ENCODE results near the gene FKBP1C. TPM values are rescaled to one million over a fixed set of nuclear protein-coding genes. Genes with fewer than 3 reads are reported as not detected.
"Not testable (repeated sequence)": the region's sequence is repeated elsewhere in the genome, so short reads cannot be mapped to it uniquely, and the experiment has no call there.

The FKBP1C gene
- total RNA-seq = under 1 TPM in 1 of 2 donors, not detected in 1; 0.24 TPM
- long read RNA-seq, donor 1 = 0 reads
- long read RNA-seq, donor 2 = 0 reads

DNA sequence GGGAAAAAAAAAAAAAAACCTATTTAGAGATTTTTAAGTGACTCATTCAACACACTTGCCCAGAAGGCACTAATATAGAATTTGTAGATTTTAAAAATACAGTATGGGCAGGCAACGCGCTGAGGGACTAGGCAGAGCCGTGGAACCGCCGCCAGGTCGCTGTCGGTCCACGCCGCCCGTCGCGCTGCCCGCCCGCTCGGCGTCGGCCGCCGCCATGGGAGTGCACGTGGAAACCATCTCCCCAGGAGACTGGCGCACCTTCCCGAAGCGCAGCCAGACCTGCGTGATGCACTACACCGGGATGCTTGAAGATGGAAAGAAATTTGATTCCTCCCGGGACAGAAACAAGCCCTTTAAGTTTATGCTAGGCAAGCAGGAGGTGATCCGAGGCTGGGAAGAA, at the start of gene FKBP1C:
TSS of gene FKBP1C (plus strand) at position 127 of the 400 bp plus-strand sequence.
- DNase-seq (ENCODE audit: low spot score); intact Hi-C loops (cut with DNase I): not testable (repeated sequence)

DNA sequence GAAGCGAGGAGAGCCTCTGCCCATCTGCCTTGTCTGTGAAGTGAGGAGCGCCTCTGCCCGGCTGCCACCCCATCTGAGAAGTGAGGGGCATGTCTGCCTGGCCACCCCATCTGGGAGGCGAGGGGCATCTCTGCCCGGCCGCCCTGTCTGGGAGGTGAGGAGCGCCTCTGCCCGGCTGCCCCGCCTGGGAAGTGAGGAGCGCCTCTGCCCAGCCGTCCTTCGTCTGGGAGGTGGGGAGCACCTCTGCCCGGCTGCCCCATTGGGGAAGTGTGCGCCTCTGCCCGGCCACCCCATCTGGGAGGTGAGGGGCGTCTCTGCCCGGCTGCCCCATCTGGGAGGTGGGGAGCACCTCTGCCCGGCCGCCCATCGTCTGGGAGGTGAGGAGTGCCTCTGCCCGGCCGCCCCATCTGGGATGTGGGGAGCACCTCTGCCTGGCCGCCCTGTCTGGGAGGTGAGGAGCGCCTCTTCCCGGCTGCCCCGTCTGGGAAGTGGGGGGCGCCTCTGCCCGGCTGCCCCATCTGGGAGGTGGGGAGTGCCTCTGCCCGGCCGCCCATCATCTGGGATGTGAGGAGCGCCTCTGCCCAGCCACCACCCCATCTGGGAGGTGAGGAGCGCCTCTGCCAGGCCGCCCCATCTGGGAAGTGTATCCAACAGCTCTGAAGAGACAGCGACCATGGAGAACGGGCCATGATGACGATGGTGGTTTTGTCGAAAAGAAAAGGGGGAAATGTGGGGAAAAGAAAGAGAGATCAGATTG, 47.0 kb upstream of the FKBP1C start:
- DNase-seq (ENCODE audit: low spot score); intact Hi-C loops (cut with DNase I): not testable (repeated sequence)

DNA sequence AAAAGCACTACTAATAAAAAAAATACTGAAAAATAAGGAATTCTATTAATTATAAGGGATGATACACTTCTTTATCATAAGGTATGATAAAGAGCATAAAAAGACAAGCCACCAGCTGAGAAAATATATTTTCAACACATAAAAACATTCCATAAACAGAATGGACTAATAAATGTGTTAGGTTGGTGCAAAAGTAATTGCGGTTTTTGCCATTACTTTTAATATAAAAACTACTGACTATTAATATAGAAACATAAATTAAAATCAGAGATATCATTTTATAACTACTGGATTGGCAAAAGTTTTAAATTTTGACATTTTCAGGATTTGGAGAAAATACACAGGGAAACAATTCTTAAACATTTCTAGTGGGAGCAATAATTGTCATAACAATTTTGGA, 37.1 kb upstream of the FKBP1C start:
- intact Hi-C loops (cut with DNase I) = no loop called here
- no peak for DNase-seq (ENCODE audit: low spot score)

DNA sequence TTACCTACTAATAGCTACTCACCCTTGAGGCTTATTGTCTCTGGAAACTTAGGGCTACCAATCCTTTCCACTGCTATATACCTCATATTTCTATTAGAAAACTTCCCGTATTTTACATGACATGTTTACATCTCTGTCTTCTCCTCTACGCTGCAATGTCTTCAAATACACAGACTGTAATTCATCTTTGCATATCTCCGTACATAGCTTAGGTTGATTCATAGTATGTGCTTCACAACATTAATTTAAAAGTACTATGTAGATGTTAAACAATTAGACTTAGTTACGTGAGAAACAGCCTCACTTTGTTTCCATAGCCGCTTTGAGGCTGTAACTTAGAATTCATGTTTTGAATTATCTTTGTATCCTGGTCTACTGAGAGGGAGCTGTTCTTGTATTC, 35.1 kb upstream of the FKBP1C start:
- no peak for DNase-seq (ENCODE audit: low spot score)
- intact Hi-C loops (cut with DNase I) = no loop called here

DNA sequence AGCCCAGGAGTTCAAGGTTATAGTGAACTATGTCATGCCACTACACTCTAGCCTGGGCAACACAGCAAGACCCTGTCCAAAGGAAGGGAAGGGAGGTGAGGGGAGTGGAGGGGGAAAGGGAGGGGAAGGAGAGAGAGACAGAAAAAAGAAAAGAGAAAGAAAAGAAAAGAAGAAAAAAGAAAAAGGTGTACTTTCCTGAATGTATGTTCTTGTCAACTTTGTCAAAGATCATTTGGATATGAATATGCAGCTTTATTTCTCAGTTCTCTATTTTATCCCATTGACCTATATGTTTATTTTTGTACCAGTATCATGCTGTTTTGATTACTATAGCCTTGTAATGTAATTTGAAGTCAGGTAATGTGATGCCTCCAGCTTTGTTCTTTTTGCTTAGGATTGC, 30.9 kb upstream of the FKBP1C start:
- intact Hi-C loops (cut with DNase I) = no loop called here
- DNase-seq (ENCODE audit: low spot score) = no peak

DNA sequence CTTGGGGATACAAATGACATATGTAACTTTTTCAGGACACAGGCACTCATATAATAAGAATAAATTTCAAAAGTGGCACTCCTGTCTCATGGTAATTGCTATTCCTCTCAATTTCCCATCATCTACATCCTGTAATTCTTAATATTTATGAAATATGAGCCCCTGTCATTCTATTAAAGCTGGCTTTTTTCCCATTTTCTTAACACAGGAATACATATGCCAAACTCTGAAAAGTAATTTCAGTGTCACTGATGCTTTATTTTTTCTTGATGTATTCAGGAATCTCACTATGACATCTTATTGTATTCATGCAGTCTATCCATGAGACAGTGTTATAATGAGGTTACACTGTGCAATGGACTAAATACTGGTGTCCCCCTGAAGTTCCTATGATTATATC, 24.3 kb upstream of the FKBP1C start:
- intact Hi-C loops (cut with DNase I) = no loop called here

DNA sequence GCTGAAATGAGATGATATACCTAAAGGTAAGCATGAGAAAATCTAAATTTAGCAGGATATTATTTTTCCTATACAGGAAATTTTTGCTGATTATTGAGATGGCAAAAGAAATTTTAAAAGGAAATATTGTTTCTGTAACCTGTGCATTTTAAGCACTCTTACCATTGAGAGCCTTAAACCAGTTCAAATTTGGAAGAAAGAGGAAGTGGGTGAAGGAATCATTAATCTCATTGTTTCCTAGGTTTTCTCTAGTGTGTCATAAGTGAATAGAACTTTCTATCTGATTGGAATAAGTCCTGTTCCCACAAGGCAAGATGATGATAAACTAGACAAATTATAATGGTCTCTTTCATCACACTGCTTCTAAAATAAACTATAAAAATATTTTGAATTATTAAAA, 22.4 kb upstream of the FKBP1C start:
- intact Hi-C loops (cut with DNase I) = no loop called here

More for the DNA sequence above, 24.3 kb upstream of the FKBP1C start:
- DNase-seq (ENCODE audit: low spot score) = no peak

DNA sequence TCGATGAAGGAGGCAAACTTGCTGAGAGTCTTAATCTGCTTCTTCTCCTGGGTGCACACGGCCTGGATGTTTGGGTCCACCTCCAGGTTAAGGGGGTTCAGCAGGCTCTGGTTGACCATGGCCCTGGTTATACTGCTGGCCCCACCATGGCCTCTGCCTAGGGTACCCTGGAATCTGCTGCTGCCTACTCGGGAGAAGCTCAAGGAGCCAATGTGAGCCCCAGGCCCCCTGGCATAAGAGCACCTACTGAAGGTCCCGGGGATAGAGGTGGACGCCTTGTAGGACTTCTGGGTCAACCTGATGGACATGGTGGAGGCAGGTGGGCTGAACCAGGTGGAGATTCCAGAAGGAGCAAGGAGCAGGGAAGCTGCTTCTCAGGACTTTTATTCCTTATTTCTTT, 17.9 kb upstream of the FKBP1C start:
- DNase-seq (ENCODE audit: low spot score) = peak; percentile 58
- intact Hi-C loops (cut with DNase I) = no loop called here

More for the DNA sequence above, 22.4 kb upstream of the FKBP1C start:
- no peak for DNase-seq (ENCODE audit: low spot score)

DNA sequence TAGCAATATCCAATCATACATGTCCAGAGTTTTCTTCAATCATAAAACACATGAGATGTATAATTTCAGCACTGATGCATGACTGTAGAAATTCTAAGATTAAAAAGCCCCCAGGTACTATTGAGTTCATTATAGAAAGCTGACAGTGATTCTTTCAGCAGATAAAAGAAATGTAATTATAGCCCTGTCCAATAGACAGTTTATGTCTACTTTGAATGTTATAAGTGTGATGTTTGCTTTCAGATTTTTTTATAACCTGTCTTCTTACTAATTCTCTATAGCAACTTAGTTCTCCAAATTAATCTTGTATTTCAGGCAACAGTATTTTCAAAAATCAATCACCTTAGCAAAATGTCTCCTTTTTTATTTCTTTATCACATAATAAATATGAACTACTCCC, 13.5 kb upstream of the FKBP1C start:
- intact Hi-C loops (cut with DNase I) = no loop called here
- DNase-seq (ENCODE audit: low spot score) = no peak

DNA sequence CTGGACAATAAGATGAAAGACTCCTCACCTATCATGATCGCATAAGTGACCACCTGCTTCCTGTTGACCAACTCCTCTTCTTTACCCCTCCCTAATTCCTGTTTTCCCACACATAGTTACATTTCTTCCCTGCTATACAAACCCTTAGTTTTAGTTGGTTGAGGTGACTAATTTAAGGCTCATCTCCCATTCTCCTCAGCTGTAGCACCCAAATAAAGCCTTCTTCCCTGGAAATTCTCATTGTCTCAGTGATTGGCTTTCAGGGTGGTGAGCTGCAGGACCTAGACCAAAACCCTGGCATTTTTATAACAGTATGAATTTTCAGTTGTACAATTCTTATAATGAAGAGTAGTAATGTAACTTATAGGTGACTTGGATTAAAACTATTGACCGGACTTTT, 2.1 kb downstream of the FKBP1C start:
- intact Hi-C loops (cut with DNase I) = no loop called here
- DNase-seq (ENCODE audit: low spot score) = no peak

DNA sequence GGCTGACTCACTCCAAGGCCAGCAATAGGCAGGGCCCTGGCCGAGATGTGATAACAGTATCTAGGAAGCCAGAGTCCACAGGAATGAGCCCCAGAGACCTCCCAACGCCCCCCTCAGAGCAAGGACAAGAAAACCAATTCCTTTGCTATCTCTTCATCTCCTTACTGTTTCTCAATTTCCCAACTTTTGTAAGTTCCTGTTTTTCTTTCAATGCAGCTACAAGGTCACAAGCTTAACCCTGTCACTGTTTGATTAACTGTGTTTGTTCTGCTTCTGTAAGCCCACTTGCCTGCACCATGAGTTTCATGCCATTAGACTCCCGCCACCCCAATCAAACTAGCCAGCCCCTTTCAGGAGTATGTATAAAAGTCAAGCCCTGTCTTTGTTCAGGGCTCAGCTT, 3.5 kb downstream of the FKBP1C start:
- intact Hi-C loops (cut with DNase I) = no loop called here
- no peak for DNase-seq (ENCODE audit: low spot score)

DNA sequence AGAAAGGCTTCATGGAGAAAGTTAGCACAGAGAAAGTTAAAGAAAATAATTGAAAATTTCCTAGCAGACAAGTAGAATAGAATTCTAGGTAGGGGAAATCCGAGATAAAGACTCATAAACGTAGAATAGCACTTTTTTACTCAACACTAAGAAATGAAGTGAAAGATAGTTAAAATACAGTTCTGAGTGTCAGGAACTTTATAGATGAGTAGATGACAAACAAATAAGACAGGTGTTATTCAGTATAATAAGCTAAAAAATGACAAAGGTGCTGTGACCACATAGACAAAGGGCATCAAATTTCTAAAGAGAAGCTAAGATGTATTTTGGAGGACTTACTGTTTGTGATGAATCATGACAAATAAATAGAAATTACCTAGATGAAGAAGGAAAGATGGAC, 12.9 kb downstream of the FKBP1C start:
- DNase-seq (ENCODE audit: low spot score) = no peak
- intact Hi-C loops (cut with DNase I) = no loop called here

DNA sequence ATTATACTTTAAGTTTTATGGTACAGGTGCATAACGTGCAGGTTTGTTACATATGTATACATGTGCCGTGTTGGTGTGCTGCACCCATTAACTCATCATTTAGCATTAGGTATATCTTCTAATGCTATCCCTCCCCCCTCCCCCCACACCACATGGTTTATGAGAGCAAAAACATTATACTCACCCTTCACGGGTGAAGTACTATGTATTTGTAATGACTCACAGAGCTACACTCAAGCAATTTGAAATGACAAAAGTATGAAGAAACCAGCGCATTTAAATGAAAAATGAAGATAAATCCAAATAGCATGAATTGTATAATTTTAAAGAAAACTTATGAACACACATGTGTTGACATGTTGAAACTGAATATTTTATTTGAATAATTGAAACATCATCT, 14.7 kb downstream of the FKBP1C start:
- DNase-seq (ENCODE audit: low spot score); intact Hi-C loops (cut with DNase I): not testable (repeated sequence)

DNA sequence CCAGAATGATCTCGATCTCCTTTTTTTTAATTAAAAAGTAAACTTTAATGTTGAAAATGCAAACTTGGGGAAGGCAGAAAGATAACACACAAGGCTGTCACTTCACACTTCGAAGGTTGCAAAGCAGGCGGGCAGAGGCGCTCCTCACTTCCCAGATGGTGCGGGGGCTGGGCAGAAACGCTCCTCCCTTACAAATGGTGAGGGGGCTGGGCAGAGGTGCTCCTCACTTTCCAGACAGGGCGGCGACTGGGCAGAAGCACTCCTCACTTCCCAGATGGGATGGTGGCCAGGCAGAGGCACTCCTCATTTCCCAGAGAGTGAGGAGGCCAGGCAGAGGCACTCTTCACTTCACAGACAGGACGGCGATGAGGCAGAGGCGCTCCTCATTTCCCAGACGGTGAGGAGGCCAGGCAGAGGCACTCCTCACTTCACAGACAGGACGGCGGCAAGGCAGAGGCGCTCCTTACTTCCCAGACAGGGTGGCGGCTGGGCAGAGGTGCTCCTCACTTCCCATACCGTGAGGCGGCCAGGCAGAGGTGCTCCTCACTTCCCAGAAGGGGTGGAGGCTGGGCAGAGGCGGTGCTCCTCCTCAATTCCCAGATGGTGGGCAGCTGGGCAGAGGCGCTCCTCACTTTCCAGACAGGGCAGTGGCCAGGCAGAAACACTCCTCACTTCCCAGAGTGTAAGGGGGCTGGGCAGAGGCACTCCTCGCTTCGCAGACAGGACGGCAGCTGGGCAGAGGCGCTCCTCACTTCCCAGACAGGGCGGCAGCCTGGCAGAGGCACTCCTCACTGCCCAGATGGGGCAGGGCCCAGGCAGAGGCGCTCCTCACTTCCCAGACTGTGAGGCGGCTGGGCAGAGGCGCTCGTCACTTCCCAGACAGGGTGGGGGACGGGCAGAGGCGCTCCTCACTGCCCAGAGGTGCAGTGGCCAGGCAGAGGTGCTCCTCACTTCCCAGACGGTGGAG, 16.9 kb downstream of the FKBP1C start:
- DNase-seq (ENCODE audit: low spot score) = peak; percentile 70
- intact Hi-C loops (cut with DNase I) = not testable (repeated sequence)

DNA sequence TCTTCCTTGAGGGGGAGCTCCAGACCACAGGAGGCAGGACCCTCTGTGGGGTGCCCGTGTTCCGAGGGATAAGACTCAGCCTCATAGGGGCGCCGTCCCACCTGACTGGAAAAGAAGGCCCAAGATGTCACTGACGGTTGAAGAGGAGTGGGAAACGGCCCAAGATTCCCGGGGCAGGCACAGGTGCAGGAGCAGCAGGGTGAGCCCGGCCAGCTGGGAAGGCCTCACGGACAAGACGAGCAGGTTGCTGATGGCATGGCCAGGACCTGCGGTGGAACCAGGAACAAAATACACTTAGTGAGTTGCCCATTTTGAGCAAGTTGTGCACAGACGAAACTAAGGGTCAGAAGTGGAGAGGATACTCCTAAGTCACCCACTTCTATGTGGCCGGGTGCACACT, 18.8 kb downstream of the FKBP1C start:
- peak; percentile 72 for DNase-seq (ENCODE audit: low spot score)
- intact Hi-C loops (cut with DNase I) = not testable (repeated sequence)

DNA sequence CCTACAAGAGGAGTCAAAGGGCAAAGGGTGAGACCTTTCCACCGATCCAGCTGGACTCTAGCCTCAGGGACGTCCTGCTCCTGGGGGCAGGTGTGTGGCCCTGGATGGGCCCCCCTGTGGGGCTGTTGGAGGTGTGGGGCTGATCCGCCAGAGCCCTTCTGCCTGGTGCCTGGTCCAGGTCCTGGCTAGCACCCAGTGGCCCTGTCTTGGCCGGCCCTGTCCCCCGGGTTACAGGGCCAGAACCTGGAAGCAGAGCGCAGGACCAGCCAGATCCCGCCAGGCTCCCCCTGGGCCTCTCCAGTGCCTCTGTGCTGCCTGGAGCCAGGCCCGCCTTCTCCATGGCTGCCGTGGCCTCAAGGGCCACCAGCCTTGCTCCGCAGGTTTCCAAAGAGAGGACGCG, 19.2 kb downstream of the FKBP1C start:
- intact Hi-C loops (cut with DNase I); DNase-seq (ENCODE audit: low spot score): not testable (repeated sequence)

DNA sequence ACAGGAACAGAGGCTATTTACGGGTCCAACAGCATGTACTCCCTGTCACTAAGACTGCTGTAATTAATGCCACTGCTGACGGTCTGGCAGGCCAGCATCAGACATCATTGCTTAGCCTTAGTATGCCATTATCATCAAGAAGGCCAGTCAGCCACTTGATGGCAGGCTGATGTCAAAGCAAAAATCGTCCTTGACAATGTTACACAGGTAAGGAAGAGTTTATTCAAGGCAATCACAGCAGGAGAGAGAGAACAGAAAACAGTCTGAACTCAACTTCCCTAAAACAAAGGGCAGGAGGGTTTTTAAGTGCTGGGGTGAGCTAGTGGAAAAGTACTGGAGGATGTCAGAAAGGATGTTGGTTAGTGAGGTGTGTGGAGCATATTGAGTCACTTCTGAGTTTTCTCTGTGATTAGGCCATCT, 25.1 kb downstream of the FKBP1C start:
- intact Hi-C loops (cut with DNase I) = no loop called here
- DNase-seq (ENCODE audit: low spot score) = no peak

DNA sequence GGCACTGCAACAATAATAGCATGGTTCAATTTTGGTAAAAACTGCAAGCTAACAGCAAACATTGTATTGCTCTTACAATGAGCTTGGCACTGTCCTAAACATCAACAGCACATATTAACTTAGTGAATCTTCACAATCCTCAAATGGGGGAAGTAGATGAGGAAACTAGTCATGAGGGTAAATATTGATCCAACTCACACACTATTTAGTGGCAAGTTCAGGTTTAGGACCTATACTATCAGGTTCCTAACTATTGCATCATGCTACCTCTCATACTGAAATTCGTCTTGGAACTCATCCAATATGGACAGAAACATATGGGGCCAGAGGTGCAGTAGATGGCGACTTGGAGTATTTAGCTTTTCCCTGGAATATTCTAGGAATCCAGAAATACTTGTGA, 34.2 kb downstream of the FKBP1C start:
- DNase-seq (ENCODE audit: low spot score) = no peak
- intact Hi-C loops (cut with DNase I) = no loop called here

DNA sequence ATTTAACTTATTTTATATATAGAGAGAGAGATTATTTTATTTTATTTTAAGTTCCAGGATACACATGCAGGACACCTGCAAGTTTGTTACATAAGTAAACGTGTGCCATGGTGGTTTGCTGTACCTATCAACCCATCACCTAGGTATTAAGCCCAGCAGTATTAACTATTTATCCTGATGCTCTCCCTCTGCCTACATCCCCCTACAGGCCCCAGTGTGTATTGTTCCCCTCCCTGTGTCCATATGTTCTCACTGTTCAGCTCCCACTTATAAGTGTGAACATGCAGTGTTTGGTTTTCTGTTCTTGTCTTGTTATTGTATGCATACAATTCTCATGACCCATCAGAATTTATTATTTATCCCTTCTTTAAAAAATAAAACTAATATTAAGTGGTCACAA, 34.6 kb downstream of the FKBP1C start:
- intact Hi-C loops (cut with DNase I) = no loop called here

DNA sequence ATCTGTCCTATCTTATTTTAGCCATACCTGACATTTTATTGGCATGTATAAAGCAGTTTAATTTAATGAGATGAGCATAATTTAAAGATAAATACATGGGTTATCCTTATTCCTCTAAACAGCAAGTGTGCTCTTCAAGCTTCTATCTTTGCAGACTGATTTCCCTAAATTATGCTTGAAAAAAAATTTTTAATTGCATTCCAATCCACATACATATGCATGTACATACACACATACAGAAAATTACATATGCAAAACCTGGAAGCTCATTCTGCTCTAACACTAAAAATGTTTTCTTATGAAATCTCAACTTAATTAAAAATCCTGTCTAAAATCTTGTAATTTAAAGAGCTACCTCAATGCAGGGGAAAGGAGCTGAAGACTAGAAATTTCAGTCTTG, 35.3 kb downstream of the FKBP1C start:
- intact Hi-C loops (cut with DNase I) = no loop called here
- DNase-seq (ENCODE audit: low spot score) = no peak

More for the DNA sequence above, 34.6 kb downstream of the FKBP1C start:
- no peak for DNase-seq (ENCODE audit: low spot score)

Data from posterior vena cava (tissue), 2 donors.